ENCODE measurements around the gene SLC22A3. TPM values are rescaled to one million over a fixed set of nuclear protein-coding genes. Genes with fewer than 3 reads are reported as not detected.

The SLC22A3 gene
- total RNA-seq, 1 donor from 2014 or later, result not detected

DNA sequence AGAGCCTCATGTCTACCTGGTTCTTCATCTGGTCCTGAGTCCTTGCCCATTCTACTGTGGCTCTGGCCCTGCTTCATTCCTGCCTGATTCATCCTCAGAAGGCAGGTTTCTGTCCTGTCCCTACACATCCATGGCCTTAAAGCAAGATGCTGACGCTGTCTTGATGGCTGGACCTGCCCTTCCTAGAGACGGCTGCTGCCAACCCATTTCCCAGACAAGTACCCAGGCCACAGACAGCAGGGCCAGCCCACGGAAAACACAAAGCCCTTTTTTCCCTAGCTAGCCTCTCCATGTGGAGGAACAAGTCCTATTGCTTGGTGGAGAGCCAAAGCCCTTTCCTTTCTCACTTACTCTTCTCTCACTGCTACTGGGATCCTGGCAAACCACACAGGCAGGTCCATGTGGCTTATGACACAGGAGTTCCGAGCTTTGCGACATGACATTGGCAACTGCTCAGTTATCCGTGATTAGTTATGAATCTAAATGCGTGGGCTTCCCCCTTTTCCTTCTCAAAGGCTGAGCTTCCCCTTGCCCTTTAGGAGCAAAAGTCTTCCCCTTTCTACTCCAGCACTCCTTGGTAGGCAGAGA is 72.9 kb downstream of the SLC22A3 start:
- POLR2A ChIA-PET, result no interaction called here
- H3K4me1 Mint-ChIP-seq, result no peaks in the 10 kb centered on the region
- H3K9me3 Mint-ChIP-seq, result peaks cover 2% of the 10 kb centered on the region
- no peaks in the 10 kb centered on the region for H3K36me3 Mint-ChIP-seq (ENCODE audit: low read depth)
- H3K27ac Mint-ChIP-seq, result no peak overlapping the region
- TF ChIP-seq, protein P1, sequence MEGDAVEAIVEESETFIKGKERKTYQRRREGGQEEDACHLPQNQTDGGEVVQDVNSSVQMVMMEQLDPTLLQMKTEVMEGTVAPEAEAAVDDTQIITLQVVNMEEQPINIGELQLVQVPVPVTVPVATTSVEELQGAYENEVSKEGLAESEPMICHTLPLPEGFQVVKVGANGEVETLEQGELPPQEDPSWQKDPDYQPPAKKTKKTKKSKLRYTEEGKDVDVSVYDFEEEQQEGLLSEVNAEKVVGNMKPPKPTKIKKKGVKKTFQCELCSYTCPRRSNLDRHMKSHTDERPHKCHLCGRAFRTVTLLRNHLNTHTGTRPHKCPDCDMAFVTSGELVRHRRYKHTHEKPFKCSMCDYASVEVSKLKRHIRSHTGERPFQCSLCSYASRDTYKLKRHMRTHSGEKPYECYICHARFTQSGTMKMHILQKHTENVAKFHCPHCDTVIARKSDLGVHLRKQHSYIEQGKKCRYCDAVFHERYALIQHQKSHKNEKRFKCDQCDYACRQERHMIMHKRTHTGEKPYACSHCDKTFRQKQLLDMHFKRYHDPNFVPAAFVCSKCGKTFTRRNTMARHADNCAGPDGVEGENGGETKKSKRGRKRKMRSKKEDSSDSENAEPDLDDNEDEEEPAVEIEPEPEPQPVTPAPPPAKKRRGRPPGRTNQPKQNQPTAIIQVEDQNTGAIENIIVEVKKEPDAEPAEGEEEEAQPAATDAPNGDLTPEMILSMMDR (IDR thresholded peaks at IDR 0.05), result no peak
- no peak overlapping the region for H3K4me3 Mint-ChIP-seq
- ATAC-seq (ENCODE audit: low read depth), result no peak
- DNase-seq, result no peak
- H3K27me3 Mint-ChIP-seq, result peaks cover 20% of the 10 kb centered on the region
- intact Hi-C loops (cut with micrococcal nuclease), result no loop called here
- CTCF ChIA-PET, result no interaction called here

DNA sequence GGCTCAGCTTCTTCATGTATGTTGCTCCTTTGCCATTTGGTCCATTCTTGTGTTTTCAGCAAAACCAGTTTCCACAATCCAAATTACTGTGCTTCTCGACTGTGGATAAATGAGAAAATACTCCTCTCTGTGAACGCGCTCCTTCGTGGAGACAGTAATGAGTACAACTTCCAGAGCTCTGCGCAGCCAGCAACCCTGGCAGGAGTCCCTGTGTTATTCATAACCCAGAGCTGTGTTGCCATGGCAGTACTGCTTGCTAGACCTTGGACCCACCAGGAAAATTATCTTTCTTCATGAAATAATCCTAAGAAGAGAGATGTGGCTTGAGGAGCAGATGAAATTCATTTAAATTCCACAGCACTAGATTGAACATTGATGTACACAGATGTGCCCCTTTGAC is 73.7 kb downstream of the SLC22A3 start:
- Mint-ChIP-seq H3K4me3 (no peak overlapping the region), H3K27me3 (peaks cover 27% of the 10 kb centered on the region), H3K36me3 (ENCODE audit: low read depth) (no peaks in the 10 kb centered on the region), H3K9me3 (peaks cover 2% of the 10 kb centered on the region), H3K4me1 (no peaks in the 10 kb centered on the region), H3K27ac (no peak overlapping the region)
- POLR2A ChIA-PET, result no interaction called here
- DNase-seq, result no peak
- CTCF ChIA-PET, result no interaction called here
- TF ChIP-seq, protein P1 (IDR thresholded peaks at IDR 0.05), result no peak
- ATAC-seq (ENCODE audit: low read depth), result no peak
- intact Hi-C loops (cut with micrococcal nuclease), result no loop called here

DNA sequence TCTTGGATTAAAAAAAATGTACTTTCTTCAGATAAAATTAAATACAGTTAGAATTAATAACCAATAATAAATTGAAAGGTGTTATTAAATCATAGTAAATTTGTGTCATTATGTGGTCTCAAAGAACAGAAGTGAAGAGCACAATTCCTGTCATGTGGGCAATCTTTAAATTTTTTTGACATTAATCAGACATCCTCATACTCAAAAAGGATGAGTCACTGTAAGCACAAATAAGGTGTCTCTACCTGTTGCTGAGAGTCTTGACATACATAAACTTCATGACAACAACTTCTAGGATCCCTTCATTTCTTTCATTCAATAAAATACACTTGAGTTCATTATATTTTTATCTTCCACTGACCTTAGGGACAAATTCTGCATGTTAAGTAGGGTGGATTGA is 76.1 kb downstream of the SLC22A3 start:
- Mint-ChIP-seq H3K27ac (no peak overlapping the region), H3K4me3 (no peak overlapping the region), H3K9me3 (peaks cover 2% of the 10 kb centered on the region), H3K36me3 (ENCODE audit: low read depth) (no peaks in the 10 kb centered on the region), H3K27me3 (peaks cover 28% of the 10 kb centered on the region), H3K4me1 (no peaks in the 10 kb centered on the region)
- ATAC-seq (ENCODE audit: low read depth), result no peak
- ChIA-PET POLR2A (no interaction called here), CTCF (no interaction called here)
- TF ChIP-seq, protein P1 (IDR thresholded peaks at IDR 0.05), result no peak
- no peak for DNase-seq
- intact Hi-C loops (cut with micrococcal nuclease), result no loop called here

DNA sequence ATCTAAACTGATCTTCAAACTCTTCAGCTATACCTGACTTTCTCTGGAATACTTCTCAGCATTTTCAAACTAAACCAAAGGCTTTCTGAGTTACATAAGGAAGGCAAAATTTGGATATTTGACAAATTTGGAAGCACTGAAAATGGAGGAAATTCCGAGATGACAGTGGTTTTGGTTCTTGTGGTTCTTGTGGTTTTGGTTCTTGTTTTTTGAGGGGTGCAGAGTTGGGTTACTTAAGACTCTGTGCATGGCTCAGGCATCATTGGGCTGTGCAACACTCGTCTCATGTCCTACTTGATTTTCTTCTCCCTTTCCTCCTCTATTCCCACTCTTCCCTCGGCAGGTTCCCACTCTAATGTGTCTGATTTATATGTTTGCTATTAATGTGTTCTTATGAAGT is 78.0 kb downstream of the SLC22A3 start:
- ChIA-PET POLR2A (no interaction called here), CTCF (no interaction called here)
- TF ChIP-seq, protein P1 (IDR thresholded peaks at IDR 0.05), result no peak
- Mint-ChIP-seq H3K27me3 (peaks cover 24% of the 10 kb centered on the region), H3K36me3 (ENCODE audit: low read depth) (no peaks in the 10 kb centered on the region), H3K4me3 (no peak overlapping the region), H3K9me3 (peaks cover 2% of the 10 kb centered on the region), H3K27ac (no peak overlapping the region), H3K4me1 (no peaks in the 10 kb centered on the region)
- no peak for ATAC-seq (ENCODE audit: low read depth)
- no peak for DNase-seq
- intact Hi-C loops (cut with micrococcal nuclease), result no loop called here

DNA sequence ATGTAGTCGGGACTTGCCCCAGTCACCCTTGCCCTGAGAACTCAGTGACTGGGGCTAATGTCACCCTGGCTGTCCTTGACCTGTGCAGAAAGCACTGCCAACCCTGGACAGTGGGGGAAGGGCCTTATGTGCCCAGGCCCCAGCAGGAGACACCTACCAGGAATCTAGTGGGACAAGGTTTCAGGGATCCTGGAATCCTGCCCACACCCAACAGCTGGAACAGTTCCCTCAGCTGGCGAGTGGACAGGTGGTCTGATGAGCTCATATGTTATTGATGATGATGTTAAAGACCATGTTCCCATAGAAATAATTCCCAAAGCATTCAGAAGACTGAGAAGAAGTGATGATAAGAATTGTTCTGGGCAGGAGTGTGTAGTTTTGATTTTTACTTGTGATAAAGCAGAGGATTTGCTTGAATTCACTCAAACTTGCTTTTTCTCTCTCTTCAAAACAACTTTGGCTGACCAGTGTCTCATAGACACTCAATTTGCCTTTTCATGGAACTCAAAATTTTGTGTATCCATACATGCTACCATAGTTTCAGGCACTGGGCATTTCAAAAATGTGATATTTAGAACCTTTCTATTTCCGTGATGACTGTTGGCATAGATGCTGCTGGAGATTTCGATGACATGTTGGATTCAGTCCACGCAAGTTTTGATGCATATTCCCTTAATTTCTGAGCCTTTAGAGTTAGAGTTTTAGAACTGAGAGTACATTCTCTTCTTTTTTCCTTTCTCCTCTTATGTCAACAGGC is 79.3 kb downstream of the SLC22A3 start:
- H3K27ac Mint-ChIP-seq, result no peak overlapping the region

More for the DNA sequence above, 79.3 kb downstream of the SLC22A3 start:
- intact Hi-C loops (cut with micrococcal nuclease), result no loop called here
- CTCF ChIA-PET, result no interaction called here
- Mint-ChIP-seq H3K36me3 (ENCODE audit: low read depth) (no peaks in the 10 kb centered on the region), H3K9me3 (peaks cover 2% of the 10 kb centered on the region), H3K4me1 (no peaks in the 10 kb centered on the region), H3K27me3 (peaks cover 19% of the 10 kb centered on the region), H3K4me3 (no peak overlapping the region)
- POLR2A ChIA-PET, result no interaction called here
- TF ChIP-seq, protein P1 (IDR thresholded peaks at IDR 0.05), result no peak
- ATAC-seq (ENCODE audit: low read depth) (no peak), DNase-seq (no peak)
